Kidney (tissue), 14 donors: Measurements from ENCODE around the gene POMGNT1. TPM values are rescaled to one million over a fixed set of nuclear protein-coding genes. Genes with fewer than 3 reads are reported as not detected.

Source experiments
- DNase-seq, 5 donors: peaks; one replicate each; pipeline ENCODE4 v3.0.0-alpha.2; 2013 to 2020
- FAIRE-seq: peaks from 2 replicates; lab custom pipeline; 2012; peaks lifted over from hg19 to GRCh38; lab: Jason Lieb, UNC
- H3K27ac ChIP-seq, 2 donors: one replicate each; pipeline ENCODE4 v1.7.0; 2013; ENCODE audit warnings: low read depth in 2 of 2, low read length in 2 of 2, inconsistent platforms in 1 of 2
- H3K27me3 ChIP-seq: one replicate; pipeline ENCODE4 v1.7.1; 2013; ENCODE audit warnings: low read length, inconsistent platforms; ENCODE audit not compliant: control insufficient read depth, insufficient read depth
- H3K36me3 ChIP-seq, 3 donors: one replicate each; pipeline versions ENCODE4 v1.7.0 to v1.7.1; 2013; ENCODE audit warnings: low read length in 3 of 3, control low read depth in 1 of 3, inconsistent platforms in 1 of 3; ENCODE audit not compliant: insufficient read depth in 3 of 3, control insufficient read depth in 2 of 3
- H3K4me1 ChIP-seq, 3 donors: one replicate each; pipeline versions ENCODE4 v1.7.0 to v1.7.1; 2013; ENCODE audit warnings: low read length in 3 of 3, inconsistent platforms in 1 of 3, low read depth in 1 of 3; ENCODE audit not compliant: control insufficient read depth in 2 of 3, insufficient read depth in 2 of 3
- H3K4me3 ChIP-seq, 3 donors: one replicate each; pipeline versions ENCODE4 v1.7.0 to v1.8.1; 2013; ENCODE audit warnings: low read length in 3 of 3, control low read depth in 1 of 3, inconsistent platforms in 1 of 3
- H3K9ac ChIP-seq, 3 donors: one replicate each; pipeline versions ENCODE4 v1.7.0 to v1.7.1; 2013; ENCODE audit warnings: low read length in 3 of 3, control low read depth in 1 of 3, inconsistent platforms in 1 of 3
- H3K9me3 ChIP-seq, 3 donors: one replicate each; pipeline versions ENCODE4 v1.7.0 to v1.7.1; 2013; ENCODE audit warnings: low read length in 3 of 3, control low read depth in 1 of 3, inconsistent platforms in 1 of 3; ENCODE audit not compliant: control insufficient read depth in 2 of 3, insufficient read depth in 1 of 3
- CTCF ChIP-seq: IDR thresholded peaks from 3 replicates; pipeline ENCODE4 v1.5.1; 2012; ENCODE audit warnings: mild to moderate bottlenecking, moderate library complexity, borderline replicate concordance; ENCODE audit not compliant: insufficient read depth; ENCODE audit errors: extremely low read depth
- intact Hi-C: fragments of 100-400 bp; cut with DNase I; formaldehyde crosslinking; loops from one replicate; pipeline ENCODE4 v1.11.1; 2022
- polyA plus RNA-seq: library from polyadenylated mRNA; stranded (reverse); fragments of 350-450 nt; fragmentation: Illumina TruSeq; extraction: RNeasy Lipid Tissue Mini Kit (QIAGEN cat#74804); gene quantifications from one replicate; pipeline ENCODE4 v1.2.3, GENCODE V29; 2014; ENCODE audit warnings: low read depth, low replicate concordance; ENCODE audit not compliant: insufficient read depth
- total RNA-seq: library from RNA; stranded (reverse); fragmentation: NEBNext Ultra II Directional; extraction: Animal tissue kit (Norgen Biotek cat#: 25700); gene quantifications from one replicate; pipeline ENCODE4 v1.2.1, GENCODE V29; 2021
- donor health status: control.
- donor health status: control.
- donor health status: control.
- donor health status: control.
- donor health status: control.
- donor health status: DM: yes; HTN: yes; CAD: no.
- donor health status: Normal renal cell carcinoma (clear cell type).

POMGNT1 gene
- total and polyA plus RNA-seq, 2 donors from 2014 or later = 65.1 to 129 TPM

- Histone ChIP-seq H3K4me3 (no peak overlapping the region), H3K27ac (no peak overlapping the region), H3K27me3 (no peaks in the 10 kb centered on the region), H3K9me3 (no peaks in the 10 kb centered on the region), H3K36me3 (no peaks in the 10 kb centered on the region), H3K9ac (no peak overlapping the region), H3K4me1 (peaks cover 0 to 4% (median 0%) of the 10 kb centered on the region in 3 donors)
- FAIRE-seq (no peak), DNase-seq (no peak)
- no peak for TF ChIP-seq CTCF
- intact Hi-C loops = loop anchor here (10.0 kb wide), 1 partner anchor 186 kb away; no protein-coding TSS in a partner anchor
Measured at GRCh38 chr1:46220808-46221207, 22.6 kb upstream of the POMGNT1 start.

- Histone ChIP-seq H3K4me1 (peaks cover 0 to 4% (median 0%) of the 10 kb centered on the region in 3 donors), H3K4me3 (no peak overlapping the region), H3K27ac (no peak overlapping the region), H3K9ac (no peak overlapping the region), H3K27me3 (no peaks in the 10 kb centered on the region), H3K36me3 (no peaks in the 10 kb centered on the region), H3K9me3 (no peaks in the 10 kb centered on the region)
- no peak for TF ChIP-seq CTCF
- intact Hi-C loops = loop anchor here (10.0 kb wide), 1 partner anchor 185 kb away; no protein-coding TSS in a partner anchor
- DNase-seq = no peak
- no peak for FAIRE-seq
Measured at GRCh38 chr1:46219551-46220520, 21.6 kb upstream of the POMGNT1 start.

- H3K4me1 ChIP-seq = no peaks in the 10 kb centered on the region
- no peak overlapping the region for H3K9ac ChIP-seq
- no peak overlapping the region for H3K27ac ChIP-seq
- no peak for FAIRE-seq
- no peak overlapping the region for H3K4me3 ChIP-seq
- no peaks in the 10 kb centered on the region for H3K9me3 ChIP-seq
- no peak for DNase-seq
- TF ChIP-seq CTCF = no peak
- H3K27me3 ChIP-seq = no peaks in the 10 kb centered on the region
- intact Hi-C loops = no loop called here
- no peaks in the 10 kb centered on the region for H3K36me3 ChIP-seq
Measured at GRCh38 chr1:46218443-46218842, 20.2 kb upstream of the POMGNT1 start.
